OCI-LY7 (cell line): ENCODE measurements around the gene IQCH. TPM values are rescaled to one million over a fixed set of nuclear protein-coding genes. Genes with fewer than 3 reads are reported as not detected.
A peak's percentile ranks its signal among the peaks of the same experiment; 100 is the strongest.

ENCODE experiments used
- BruUV-seq: library from RNA; stranded (reverse); fragments of 400-500 nt; replicated peaks from 2 replicates; lab custom pipeline; 2021; lab: Mats Ljungman, UMichigan
- CTCF ChIA-PET: fragments of 300-600 bp; sonication (Branson Sonifier 250); formaldehyde crosslinking; loops from one replicate; lab custom pipeline; 2022; ENCODE audit warnings: antibody characterized with exemption; ENCODE audit not compliant: unreplicated experiment; lab: Charles Lee
- POLR2A ChIA-PET: fragments of 300-600 bp; sonication (Branson Sonifier 250); formaldehyde crosslinking; loops from one replicate; lab custom pipeline; 2022; ENCODE audit warnings: antibody characterized with exemption; lab: Charles Lee
- DNase-seq: peaks from one replicate; pipeline ENCODE4 v3.0.0-alpha.2; 2015; ENCODE audit warnings: low spot score
- H2AFZ ChIP-seq: fragments of 200-600 bp; sonication (generic), shearing (Covaris generic); 2 replicates; pipeline ENCODE4 v1.6.1; 2014; ENCODE audit warnings: mild to moderate bottlenecking, antibody characterized with exemption, low read length, moderate library complexity
- H3K27ac ChIP-seq: fragments of 200-600 bp; sonication (generic); 2 replicates; pipeline ENCODE4 v1.5.1; 2014; ENCODE audit warnings: mixed run types, low read depth, mild to moderate bottlenecking, moderate library complexity, low read length, inconsistent platforms; ENCODE audit not compliant: poor library complexity, severe bottlenecking
- H3K36me3 ChIP-seq: fragments of 200-600 bp; sonication (generic); 2 replicates; pipeline ENCODE4 v1.6.1; 2014; ENCODE audit warnings: mild to moderate bottlenecking, antibody characterized with exemption, low read length, moderate library complexity, mixed read lengths; ENCODE audit not compliant: insufficient read depth
- H3K4me1 ChIP-seq: fragments of 200-600 bp; sonication (generic); 2 replicates; pipeline ENCODE4 v1.5.1; 2014; ENCODE audit warnings: mild to moderate bottlenecking, low read length; ENCODE audit not compliant: insufficient read depth, poor library complexity, severe bottlenecking
- H3K4me2 ChIP-seq: fragments of 200-600 bp; sonication (generic); 2 replicates; pipeline ENCODE4 v1.6.1; 2014; ENCODE audit warnings: mild to moderate bottlenecking, low read length
- H3K4me3 ChIP-seq: fragments of 200-600 bp; sonication (generic); 2 replicates; pipeline ENCODE4 v1.5.1; 2014; ENCODE audit warnings: mild to moderate bottlenecking, low read depth, low read length; ENCODE audit not compliant: poor library complexity, severe bottlenecking
- H3K79me2 ChIP-seq: fragments of 200-600 bp; sonication (generic); 2 replicates; pipeline ENCODE4 v1.6.1; 2016; ENCODE audit warnings: low read depth, mild to moderate bottlenecking, low read length, moderate library complexity, mixed read lengths; ENCODE audit not compliant: insufficient read depth
- H3K9me2 ChIP-seq: fragments of 200-600 bp; sonication (generic); 2 replicates; pipeline ENCODE4 v1.6.1; 2016; ENCODE audit warnings: mild to moderate bottlenecking, low read length, mixed read lengths; ENCODE audit not compliant: insufficient read depth
- H3K9me3 ChIP-seq: fragments of 200-600 bp; sonication (generic); 2 replicates; pipeline ENCODE4 v1.6.1; 2014; ENCODE audit warnings: mild to moderate bottlenecking, mixed run types, low read length, mixed read lengths
- H4K20me1 ChIP-seq: fragments of 200-600 bp; sonication (generic); 2 replicates; pipeline ENCODE4 v1.6.1; 2014; ENCODE audit warnings: mild to moderate bottlenecking, antibody characterized with exemption, low read length, moderate library complexity, mixed read lengths; ENCODE audit not compliant: insufficient read depth
- CTCF ChIP-seq: fragments of 200-600 bp; sonication (generic); conservative IDR thresholded peaks from 2 replicates; pipeline ENCODE4 v1.5.1; 2014; ENCODE audit warnings: mild to moderate bottlenecking, antibody characterized with exemption, low read length, moderate library complexity, mixed read lengths
- EZH2phosphoT487 ChIP-seq: fragments of 200-600 bp; sonication (generic); IDR thresholded peaks from 2 replicates; pipeline ENCODE4 v1.6.1; 2018; ENCODE audit warnings: low read depth, borderline replicate concordance, mild to moderate bottlenecking, mixed run types, antibody characterized with exemption, low read length, moderate library complexity, mixed read lengths
- intact Hi-C: fragments of 100-400 bp; cut with micrococcal nuclease; formaldehyde crosslinking; loops from one replicate; pipeline ENCODE4 v1.10.0; 2022; ENCODE audit not compliant: unreplicated experiment
- total RNA-seq, 2 experiments: library from RNA; depleted of rRNA in 1 of 2; stranded (reverse); fragments of >200 nt in 1 of 2; shearing (Covaris generic) in 1 of 2; gene quantifications; 2 replicates each; pipeline ENCODE4 v1.2.3, GENCODE V29; 2014 to 2022

IQCH gene
- total RNA-seq, 2 experiments from 2014 or later = 3.9 to 5.8 TPM

- no peaks in the 10 kb centered on the region; the same call in 1 of the 2 replicates for H4K20me1 ChIP-seq
- H3K79me2 ChIP-seq = peaks cover 11% of the 10 kb centered on the region; the same call in 1 of the 2 replicates
- no peaks in the 10 kb centered on the region for H3K9me2 ChIP-seq
- DNase-seq = no peak
- peak overlapping the region; percentile 50 for H3K4me2 ChIP-seq
- POLR2A ChIA-PET = interaction anchor here (1.2 to 1.9 kb wide), 2 partner anchors 9 to 28 kb away, joined by 3 to 9 read pairs; no protein-coding TSS in a partner anchor
- peaks cover 44% of the 10 kb centered on the region for H3K36me3 ChIP-seq
- peak overlapping the region; percentile 27 for H3K27ac ChIP-seq
- CTCF ChIA-PET = no interaction called here
- no peaks in the 10 kb centered on the region for H3K9me3 ChIP-seq
- peaks cover 48% of the 10 kb centered on the region for H3K4me1 ChIP-seq
- intact Hi-C loops = no loop called here
- no TSS peak for BruUV-seq
- H3K4me3 ChIP-seq = no peak overlapping the region
- TF ChIP-seq CTCF (no peak), EZH2phosphoT487 (no peak)
- H2AFZ ChIP-seq = no peak overlapping the region
These were observed 293.8 kb downstream of the IQCH start for GRCh38 chr15:67548236-67548852.

GRCh38 chr15:67548862-67549651 is 294.5 kb downstream of the IQCH start:
- intact Hi-C loops = no loop called here
- POLR2A ChIA-PET = interaction anchor here (1.4 to 1.9 kb wide), 2 partner anchors 8 to 235 kb away, joined by 3 to 9 read pairs; no protein-coding TSS in a partner anchor
- CTCF ChIA-PET = no interaction called here

More at GRCh38 chr15:67548862-67549651, 294.5 kb downstream of the IQCH start:
- Histone ChIP-seq H3K4me2 (peak overlapping the region; percentile 50), H3K36me3 (peaks cover 45% of the 10 kb centered on the region), H3K27ac (peak overlapping the region; percentile 27), H3K4me1 (peaks cover 41% of the 10 kb centered on the region), H3K4me3 (peak overlapping the region; percentile 7), H2AFZ (no peak overlapping the region), H3K79me2 (peaks cover 11% of the 10 kb centered on the region; the same call in 1 of the 2 replicates), H3K9me2 (no peaks in the 10 kb centered on the region), H3K9me3 (no peaks in the 10 kb centered on the region), H4K20me1 (no peaks in the 10 kb centered on the region; the same call in 1 of the 2 replicates)
- TF ChIP-seq CTCF = no peak
- no peak for TF ChIP-seq EZH2phosphoT487
- no TSS peak for BruUV-seq
- peak; percentile 44 for DNase-seq
